Mucosa of descending colon (tissue), 3 donors: Measurements from ENCODE around the gene UPB1. TPM values are rescaled to one million over a fixed set of nuclear protein-coding genes. Genes with fewer than 3 reads are reported as not detected.

Experiments
- ATAC-seq: fragments of 200-7000 bp; cut with Tn5 transposase; one replicate; pipeline ENCODE4 v1.9.1; 2020; ENCODE audit warnings: mild to moderate bottlenecking, moderate library complexity
- DNase-seq, 3 donors: peaks; one replicate each; pipeline ENCODE4 v3.0.0-alpha.2; 2020
- H3K36me3 ChIP-seq: fragments of 200-600 bp; one replicate; pipeline ENCODE4 v1.8.0; 2021; ENCODE audit warnings: low read depth, mild to moderate bottlenecking
- H3K4me1 ChIP-seq: fragments of 200-600 bp; one replicate; pipeline ENCODE4 v1.8.0; 2021; ENCODE audit warnings: low read depth, mild to moderate bottlenecking
- H3K4me3 ChIP-seq: fragments of 200-600 bp; one replicate; pipeline ENCODE4 v1.8.0; 2021; ENCODE audit warnings: mild to moderate bottlenecking
- H3K9me3 ChIP-seq: fragments of 200-600 bp; one replicate; pipeline ENCODE4 v1.8.0; 2021; ENCODE audit warnings: mild to moderate bottlenecking
- intact Hi-C, 2 donors: fragments of 100-400 bp; cut with DNase I in 1 of 2; cut with micrococcal nuclease in 1 of 2; formaldehyde crosslinking; loops; one replicate each; pipeline versions ENCODE4 v1.11.0 to v1.11.1; 2022; cut with DNase I, micrococcal nuclease
- total RNA-seq, 3 donors: library from RNA; stranded (reverse); fragmentation: NEBNext Ultra II Directional in 2 of 3; extraction: Animal tissue kit (Norgen Biotek cat#: 25700) in 2 of 3; gene quantifications; one replicate each; pipeline versions ENCODE4 v1.2.1 to v1.2.4, GENCODE V29; 2021 to 2023
- TF ChIP-seq, protein P1 (sequence below): fragments of 200-600 bp; IDR thresholded peaks from one replicate; pipeline ENCODE4 v1.8.0; 2022; ENCODE audit warnings: antibody characterized with exemption, mild to moderate bottlenecking
- donor health status: DM: no; HTN: no; CAD: no; lungs with moderate emphysema.
- donor health status: DM: no; HTN: no; CAD: no.
- donor health status: DM: no; HTN: yes; CAD: no.

Gene UPB1
- total RNA-seq, 3 donors from 2014 or later, result 0.16 to 0.20 (median 0.19) TPM

GRCh38 chr22:24453853-24454252, 41.3 kb upstream of the UPB1 start:
- H3K36me3 ChIP-seq, result no peaks in the 10 kb centered on the region
- intact Hi-C loops, result no loop called here
- no peak for DNase-seq
- TF ChIP-seq, protein P1, sequence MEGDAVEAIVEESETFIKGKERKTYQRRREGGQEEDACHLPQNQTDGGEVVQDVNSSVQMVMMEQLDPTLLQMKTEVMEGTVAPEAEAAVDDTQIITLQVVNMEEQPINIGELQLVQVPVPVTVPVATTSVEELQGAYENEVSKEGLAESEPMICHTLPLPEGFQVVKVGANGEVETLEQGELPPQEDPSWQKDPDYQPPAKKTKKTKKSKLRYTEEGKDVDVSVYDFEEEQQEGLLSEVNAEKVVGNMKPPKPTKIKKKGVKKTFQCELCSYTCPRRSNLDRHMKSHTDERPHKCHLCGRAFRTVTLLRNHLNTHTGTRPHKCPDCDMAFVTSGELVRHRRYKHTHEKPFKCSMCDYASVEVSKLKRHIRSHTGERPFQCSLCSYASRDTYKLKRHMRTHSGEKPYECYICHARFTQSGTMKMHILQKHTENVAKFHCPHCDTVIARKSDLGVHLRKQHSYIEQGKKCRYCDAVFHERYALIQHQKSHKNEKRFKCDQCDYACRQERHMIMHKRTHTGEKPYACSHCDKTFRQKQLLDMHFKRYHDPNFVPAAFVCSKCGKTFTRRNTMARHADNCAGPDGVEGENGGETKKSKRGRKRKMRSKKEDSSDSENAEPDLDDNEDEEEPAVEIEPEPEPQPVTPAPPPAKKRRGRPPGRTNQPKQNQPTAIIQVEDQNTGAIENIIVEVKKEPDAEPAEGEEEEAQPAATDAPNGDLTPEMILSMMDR, result no peak
- no peak for ATAC-seq
- no peak overlapping the region for H3K4me3 ChIP-seq
- H3K4me1 ChIP-seq, result no peaks in the 10 kb centered on the region
- H3K9me3 ChIP-seq, result no peaks in the 10 kb centered on the region

GRCh38 chr22:24455039-24455438, 40.1 kb upstream of the UPB1 start:
- H3K4me1 ChIP-seq, result no peaks in the 10 kb centered on the region
- TF ChIP-seq, protein P1, result no peak
- H3K4me3 ChIP-seq, result no peak overlapping the region
- DNase-seq (no peak), ATAC-seq (no peak)
- H3K9me3 ChIP-seq, result no peaks in the 10 kb centered on the region
- no peaks in the 10 kb centered on the region for H3K36me3 ChIP-seq
- intact Hi-C loops, result no loop called here

- intact Hi-C loops, result no loop called here
- TF ChIP-seq, protein P1, result no peak
- ATAC-seq, result no peak
- Histone ChIP-seq H3K4me3 (no peak overlapping the region), H3K4me1 (no peaks in the 10 kb centered on the region), H3K36me3 (no peaks in the 10 kb centered on the region), H3K9me3 (no peaks in the 10 kb centered on the region)
- DNase-seq, result no peak
Measured at GRCh38 chr22:24455751-24456426, 39.2 kb upstream of the UPB1 start.

DNA sequence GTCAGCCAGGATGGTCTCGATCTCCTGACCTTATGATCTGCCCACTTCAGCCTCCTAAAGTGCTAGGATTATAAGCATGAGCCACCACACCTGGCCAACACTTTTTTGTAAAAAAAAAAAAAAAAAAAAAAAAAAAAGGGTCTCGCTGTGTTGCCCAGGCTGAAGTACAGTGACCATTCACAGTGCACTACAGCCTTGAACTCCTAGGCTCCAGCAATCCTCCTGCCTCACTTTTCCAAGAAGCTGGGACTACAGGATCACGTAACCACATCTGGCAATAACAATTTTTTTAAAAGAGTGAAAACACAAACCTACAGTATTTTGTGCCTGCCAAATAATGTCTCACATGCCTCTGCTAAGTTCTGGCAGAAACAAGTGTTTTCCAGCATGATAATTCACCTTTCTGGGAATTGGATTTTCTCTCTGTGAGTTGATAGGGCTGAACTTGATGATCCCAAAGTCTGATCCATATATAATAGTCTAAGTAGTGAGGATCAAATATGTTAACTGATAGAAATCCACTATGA, 37.2 kb upstream of the UPB1 start:
- TF ChIP-seq, protein P1, result no peak

GRCh38 chr22:24459911-24460310, 35.2 kb upstream of the UPB1 start:
- TF ChIP-seq, protein P1, result no peak
- Histone ChIP-seq H3K9me3 (no peaks in the 10 kb centered on the region), H3K36me3 (no peaks in the 10 kb centered on the region), H3K4me1 (no peaks in the 10 kb centered on the region), H3K4me3 (no peak overlapping the region)
- ATAC-seq (no peak), DNase-seq (no peak)
- intact Hi-C loops, result no loop called here

More for the DNA sequence above, 37.2 kb upstream of the UPB1 start:
- H3K4me1 ChIP-seq, result no peaks in the 10 kb centered on the region
- intact Hi-C loops, result no loop called here
- no peak overlapping the region for H3K4me3 ChIP-seq
- ATAC-seq (no peak), DNase-seq (no peak)
- no peaks in the 10 kb centered on the region for H3K9me3 ChIP-seq
- no peaks in the 10 kb centered on the region for H3K36me3 ChIP-seq
